Testis (tissue), 2 donors: ENCODE measurements around the gene RPLP2.

Experiments
- POLR2A ChIP-seq: fragments of 450-650 bp; IDR thresholded peaks from one replicate; pipeline ENCODE4 v1.6.1; 2017; ENCODE audit warnings: antibody characterized with exemption, mild to moderate bottlenecking, moderate library complexity
- TF ChIP-seq, protein P1 (sequence below), 3 experiments: fragments of 450-650 bp in 2 of 3; fragments of 200-600 bp in 1 of 3; sonication (generic) in 1 of 3; IDR thresholded peaks; one replicate each; pipeline ENCODE4 v1.5.1; 2016 to 2019; ENCODE audit warnings: antibody characterized with exemption in 3 of 3, mild to moderate bottlenecking in 2 of 3, moderate library complexity in 1 of 3

DNA sequence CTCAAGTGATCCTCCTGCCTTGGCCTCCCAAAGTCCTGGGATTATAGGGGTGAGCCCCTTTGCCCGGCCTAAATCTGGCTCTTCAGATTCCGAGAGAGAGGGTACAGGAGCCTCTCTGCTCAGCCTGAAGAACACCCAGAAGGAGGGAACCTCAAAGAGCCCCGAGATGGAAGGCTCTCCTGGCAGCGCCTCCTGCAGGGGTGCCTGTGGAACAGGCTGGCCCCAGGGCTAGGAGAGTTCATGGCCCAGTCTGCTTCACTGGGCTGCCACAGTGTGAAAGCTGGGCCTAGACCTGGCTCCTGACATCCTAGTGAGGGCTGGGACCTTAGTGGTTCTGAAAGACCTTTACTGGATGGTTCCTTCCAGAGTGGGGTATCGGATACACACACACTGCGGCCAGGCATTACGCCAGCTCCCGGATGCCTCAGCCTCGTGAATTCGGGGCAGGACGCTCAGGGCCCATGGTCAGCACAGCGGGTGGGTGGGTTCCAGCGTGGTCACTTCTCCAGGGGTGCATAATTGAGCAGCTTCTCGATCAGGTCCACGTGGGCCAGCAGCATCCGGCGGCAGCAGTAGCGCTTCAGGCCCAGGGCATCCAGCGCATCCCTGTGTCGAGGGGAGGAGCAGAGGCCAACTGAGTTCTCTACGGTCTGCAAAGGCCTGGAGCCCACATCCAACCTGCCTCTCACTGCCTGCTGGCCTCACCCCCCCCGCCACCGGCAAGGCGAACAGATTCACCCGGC is 30.3 kb downstream of the RPLP2 start:
- TF ChIP-seq, protein P1, sequence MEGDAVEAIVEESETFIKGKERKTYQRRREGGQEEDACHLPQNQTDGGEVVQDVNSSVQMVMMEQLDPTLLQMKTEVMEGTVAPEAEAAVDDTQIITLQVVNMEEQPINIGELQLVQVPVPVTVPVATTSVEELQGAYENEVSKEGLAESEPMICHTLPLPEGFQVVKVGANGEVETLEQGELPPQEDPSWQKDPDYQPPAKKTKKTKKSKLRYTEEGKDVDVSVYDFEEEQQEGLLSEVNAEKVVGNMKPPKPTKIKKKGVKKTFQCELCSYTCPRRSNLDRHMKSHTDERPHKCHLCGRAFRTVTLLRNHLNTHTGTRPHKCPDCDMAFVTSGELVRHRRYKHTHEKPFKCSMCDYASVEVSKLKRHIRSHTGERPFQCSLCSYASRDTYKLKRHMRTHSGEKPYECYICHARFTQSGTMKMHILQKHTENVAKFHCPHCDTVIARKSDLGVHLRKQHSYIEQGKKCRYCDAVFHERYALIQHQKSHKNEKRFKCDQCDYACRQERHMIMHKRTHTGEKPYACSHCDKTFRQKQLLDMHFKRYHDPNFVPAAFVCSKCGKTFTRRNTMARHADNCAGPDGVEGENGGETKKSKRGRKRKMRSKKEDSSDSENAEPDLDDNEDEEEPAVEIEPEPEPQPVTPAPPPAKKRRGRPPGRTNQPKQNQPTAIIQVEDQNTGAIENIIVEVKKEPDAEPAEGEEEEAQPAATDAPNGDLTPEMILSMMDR (IDR thresholded peaks at IDR 0.05): no peak
- no peak for TF ChIP-seq POLR2A
